GM12801 (cell line): ENCODE results near the gene ZKSCAN7.

ENCODE experiments used
- TF ChIP-seq, protein P1 (sequence below): IDR thresholded peaks from one replicate; pipeline ENCODE4 v1.5.1; 2011; ENCODE audit warnings: control low read depth; ENCODE audit not compliant: insufficient read length; ENCODE audit errors: extremely low read depth

ZKSCAN7 gene

GRCh38 chr3:44516230-44516629, 38.8 kb upstream of the ZKSCAN7 start:
- TF ChIP-seq, protein P1, sequence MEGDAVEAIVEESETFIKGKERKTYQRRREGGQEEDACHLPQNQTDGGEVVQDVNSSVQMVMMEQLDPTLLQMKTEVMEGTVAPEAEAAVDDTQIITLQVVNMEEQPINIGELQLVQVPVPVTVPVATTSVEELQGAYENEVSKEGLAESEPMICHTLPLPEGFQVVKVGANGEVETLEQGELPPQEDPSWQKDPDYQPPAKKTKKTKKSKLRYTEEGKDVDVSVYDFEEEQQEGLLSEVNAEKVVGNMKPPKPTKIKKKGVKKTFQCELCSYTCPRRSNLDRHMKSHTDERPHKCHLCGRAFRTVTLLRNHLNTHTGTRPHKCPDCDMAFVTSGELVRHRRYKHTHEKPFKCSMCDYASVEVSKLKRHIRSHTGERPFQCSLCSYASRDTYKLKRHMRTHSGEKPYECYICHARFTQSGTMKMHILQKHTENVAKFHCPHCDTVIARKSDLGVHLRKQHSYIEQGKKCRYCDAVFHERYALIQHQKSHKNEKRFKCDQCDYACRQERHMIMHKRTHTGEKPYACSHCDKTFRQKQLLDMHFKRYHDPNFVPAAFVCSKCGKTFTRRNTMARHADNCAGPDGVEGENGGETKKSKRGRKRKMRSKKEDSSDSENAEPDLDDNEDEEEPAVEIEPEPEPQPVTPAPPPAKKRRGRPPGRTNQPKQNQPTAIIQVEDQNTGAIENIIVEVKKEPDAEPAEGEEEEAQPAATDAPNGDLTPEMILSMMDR, result no peak

GRCh38 chr3:44518782-44519156, 36.2 kb upstream of the ZKSCAN7 start:
- TF ChIP-seq, protein P1, result no peak

DNA sequence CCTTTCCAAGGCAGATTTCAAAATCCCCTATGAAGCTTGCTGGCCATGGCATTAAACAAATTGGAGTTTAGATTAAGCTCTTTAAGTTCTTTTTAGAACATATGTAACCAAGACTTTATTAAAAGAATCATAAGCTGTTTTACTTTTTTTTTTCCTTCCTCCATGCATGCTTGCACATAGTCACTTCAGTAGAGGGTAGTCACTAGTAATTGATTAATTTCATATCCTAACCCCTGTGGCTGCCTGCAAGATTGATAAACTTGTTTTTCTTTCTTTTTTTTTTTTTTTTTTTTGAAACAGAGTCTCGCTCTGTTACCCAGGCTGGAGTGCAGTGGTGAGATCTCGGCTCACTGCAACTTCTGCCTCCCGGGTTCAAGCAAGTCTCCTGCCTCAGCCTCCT, 33.3 kb upstream of the ZKSCAN7 start:
- TF ChIP-seq, protein P1, result no peak

GRCh38 chr3:44522494-44522933, 32.5 kb upstream of the ZKSCAN7 start:
- TF ChIP-seq, protein P1, result no peak

GRCh38 chr3:44525060-44525459, 29.9 kb upstream of the ZKSCAN7 start:
- TF ChIP-seq, protein P1, result no peak

GRCh38 chr3:44529927-44530326, 25.1 kb upstream of the ZKSCAN7 start:
- TF ChIP-seq, protein P1, result no peak

GRCh38 chr3:44530911-44531310, 24.1 kb upstream of the ZKSCAN7 start:
- TF ChIP-seq, protein P1, result no peak

DNA sequence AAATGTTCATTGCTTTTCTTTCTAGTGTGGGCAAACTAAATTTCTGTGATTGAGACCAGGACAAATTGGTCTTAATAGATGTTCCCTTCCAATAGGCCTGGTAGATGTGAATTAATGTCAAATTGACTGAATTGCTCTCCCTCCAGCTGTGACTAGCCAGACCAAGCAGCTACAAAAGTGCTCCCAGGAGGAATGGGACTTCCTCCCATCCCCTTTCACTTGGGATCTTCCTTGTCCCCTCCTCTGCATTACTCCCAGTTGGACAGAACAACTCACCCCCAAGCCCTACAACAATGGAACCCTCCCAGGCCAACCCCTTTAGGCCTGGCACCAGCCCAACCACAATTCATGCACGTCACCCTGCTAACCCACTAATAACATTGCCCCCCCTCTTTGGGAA, 19.6 kb upstream of the ZKSCAN7 start:
- TF ChIP-seq, protein P1, result no peak
